ENCODE results near the gene EXOC6B. TPM values are rescaled to one million over a fixed set of nuclear protein-coding genes. Genes with fewer than 3 reads are reported as not detected.

The EXOC6B gene
- total RNA-seq, 4 donors from 2014 or later = 54.9 to 93.7 (median 64.6) TPM

- no peak overlapping the region for H3K27ac ChIP-seq
- DNase-seq = no peak
- H3K27me3 ChIP-seq = no peaks in the 10 kb centered on the region
- H3K4me3 ChIP-seq = no peak overlapping the region
- no peaks in the 10 kb centered on the region for H3K9me3 ChIP-seq
- TF ChIP-seq CTCF (IDR thresholded peaks at IDR 0.05) (no peak), POLR2A (IDR thresholded peaks at IDR 0.05) (no peak)
- no peaks in the 10 kb centered on the region for H3K36me3 ChIP-seq
- no peaks in the 10 kb centered on the region for H3K4me1 ChIP-seq
Measured at GRCh38 chr2:72412214-72412613, 413.6 kb downstream of the EXOC6B start.

GRCh38 chr2:72399879-72400278, 426.0 kb downstream of the EXOC6B start:
- Histone ChIP-seq H3K27ac (no peak overlapping the region), H3K4me1 (peaks cover 0 to under 1% (median 0%) of the 10 kb centered on the region in 4 donors), H3K27me3 (no peaks in the 10 kb centered on the region), H3K4me3 (no peak overlapping the region), H3K9me3 (peaks cover 0 to 6% (median 0%) of the 10 kb centered on the region in 4 donors), H3K36me3 (no peaks in the 10 kb centered on the region)
- DNase-seq = no peak
- no peak for TF ChIP-seq CTCF (IDR thresholded peaks at IDR 0.05)
- TF ChIP-seq POLR2A (IDR thresholded peaks at IDR 0.05) = no peak

- Histone ChIP-seq H3K9me3 (peaks cover 0 to 4% (median 0%) of the 10 kb centered on the region in 4 donors), H3K27me3 (no peaks in the 10 kb centered on the region), H3K36me3 (no peaks in the 10 kb centered on the region), H3K27ac (no peak overlapping the region), H3K4me3 (no peak overlapping the region), H3K4me1 (peaks cover 0 to 4% (median 0%) of the 10 kb centered on the region in 4 donors)
- no peak for DNase-seq
- TF ChIP-seq POLR2A (IDR thresholded peaks at IDR 0.05) (no peak), CTCF (IDR thresholded peaks at IDR 0.05) (no peak)
Measured at GRCh38 chr2:72395096-72395495, 430.7 kb downstream of the EXOC6B start.

- Histone ChIP-seq H3K27me3 (no peaks in the 10 kb centered on the region), H3K36me3 (no peaks in the 10 kb centered on the region), H3K9me3 (no peaks in the 10 kb centered on the region), H3K4me3 (no peak overlapping the region), H3K27ac (no peak overlapping the region), H3K4me1 (peaks cover 0 to 4% (median 0%) of the 10 kb centered on the region in 4 donors)
- no peak for DNase-seq
- TF ChIP-seq POLR2A (IDR thresholded peaks at IDR 0.05) = no peak
- no peak for TF ChIP-seq CTCF (IDR thresholded peaks at IDR 0.05)
Measured at GRCh38 chr2:72394541-72395070, 431.2 kb downstream of the EXOC6B start.

- no peak for DNase-seq
- H3K4me3 ChIP-seq = no peak overlapping the region
- no peaks in the 10 kb centered on the region for H3K4me1 ChIP-seq
- H3K36me3 ChIP-seq = no peaks in the 10 kb centered on the region
- no peaks in the 10 kb centered on the region for H3K27me3 ChIP-seq
- H3K9me3 ChIP-seq = no peaks in the 10 kb centered on the region
- no peak overlapping the region for H3K27ac ChIP-seq
- TF ChIP-seq POLR2A (IDR thresholded peaks at IDR 0.05) (no peak), CTCF (IDR thresholded peaks at IDR 0.05) (no peak)
Measured at GRCh38 chr2:72389447-72389846, 436.4 kb downstream of the EXOC6B start.

GRCh38 chr2:72388263-72388662, 437.6 kb downstream of the EXOC6B start:
- Histone ChIP-seq H3K4me3 (no peak overlapping the region), H3K27me3 (no peaks in the 10 kb centered on the region), H3K9me3 (no peaks in the 10 kb centered on the region)

More at GRCh38 chr2:72388263-72388662, 437.6 kb downstream of the EXOC6B start:
- Histone ChIP-seq H3K4me1 (no peaks in the 10 kb centered on the region), H3K27ac (no peak overlapping the region), H3K36me3 (no peaks in the 10 kb centered on the region)
- no peak for DNase-seq
- TF ChIP-seq POLR2A (IDR thresholded peaks at IDR 0.05) = no peak
- no peak for TF ChIP-seq CTCF (IDR thresholded peaks at IDR 0.05)
